Naive thymus-derived CD4-positive, alpha-beta T cell (primary cell): ENCODE measurements around the gene TMSB4X. TPM values are rescaled to one million over a fixed set of nuclear protein-coding genes. Genes with fewer than 3 reads are reported as not detected.
"Not testable (repeated sequence)": the region's sequence is repeated elsewhere in the genome, so short reads cannot be mapped to it uniquely, and the experiment has no call there.

Experiments
- ATAC-seq: fragments of 150-1000 bp; cut with Tn5 transposase; 2 replicates; pipeline ENCODE4 v1.10.0; 2021; ENCODE audit warnings: mild to moderate bottlenecking, moderate library complexity
- CTCF ChIA-PET: fragments of 350-600 bp; sonication (Branson Sonifier 250); formaldehyde crosslinking; loops from one replicate; lab custom pipeline; 2021; ENCODE audit warnings: antibody characterized with exemption; lab: Charles Lee
- POLR2A ChIA-PET: fragments of 350-600 bp; sonication (Branson Sonifier 250); formaldehyde crosslinking; loops from one replicate; lab custom pipeline; 2021; ENCODE audit warnings: antibody characterized with exemption, inconsistent platforms; lab: Charles Lee
- DNase-seq, 9 donors: peaks; one replicate each; pipeline versions ENCODE4 v3.0.0 to v3.0.0-alpha.2; 2020 to 2022; ENCODE audit warnings: mixed read lengths in 1 of 9
- H3K27ac ChIP-seq: one replicate; pipeline ENCODE4 v1.7.0; 2013; ENCODE audit warnings: mild to moderate bottlenecking, low read depth, low read length, moderate library complexity
- H3K27me3 ChIP-seq, 2 donors: one replicate each; pipeline ENCODE4 v1.7.0; 2013; ENCODE audit warnings: low read length in 2 of 2, mild to moderate bottlenecking in 2 of 2, moderate library complexity in 2 of 2; ENCODE audit not compliant: control insufficient read depth in 2 of 2, insufficient read depth in 2 of 2
- H3K36me3 ChIP-seq, 3 experiments: 1 replicate in 2 of 3; 2 replicates in 1 of 3; pipeline ENCODE4 v1.7.0; 2013; ENCODE audit warnings: low read length in 3 of 3, mild to moderate bottlenecking in 3 of 3, moderate library complexity in 1 of 3; ENCODE audit not compliant: insufficient read depth in 3 of 3, control insufficient read depth in 2 of 3
- H3K4me1 ChIP-seq, 2 donors: one replicate each; pipeline ENCODE4 v1.7.0; 2013; ENCODE audit warnings: low read length in 2 of 2, mild to moderate bottlenecking in 2 of 2, moderate library complexity in 1 of 2; ENCODE audit not compliant: control insufficient read depth in 2 of 2, insufficient read depth in 2 of 2
- H3K4me3 ChIP-seq: 2 replicates; pipeline ENCODE4 v1.7.0; 2013; ENCODE audit warnings: mild to moderate bottlenecking, low read length
- H3K9me3 ChIP-seq, 3 experiments: 1 replicate in 2 of 3; 2 replicates in 1 of 3; pipeline ENCODE4 v1.7.0; 2013; ENCODE audit warnings: low read length in 3 of 3; ENCODE audit not compliant: control insufficient read depth in 2 of 3
- H3K27ac Mint-ChIP-seq, 9 donors: one replicate each; pipeline ENCODE4 v1.8.0; 2020 to 2022; ENCODE audit warnings: mixed read lengths in 9 of 9, mild to moderate bottlenecking in 8 of 9, moderate library complexity in 5 of 9, inconsistent platforms in 2 of 9
- H3K27me3 Mint-ChIP-seq, 5 donors: one replicate each; pipeline ENCODE4 v1.8.0; 2021 to 2022; ENCODE audit warnings: mixed read lengths in 5 of 5, mild to moderate bottlenecking in 1 of 5
- H3K36me3 Mint-ChIP-seq, 5 donors: one replicate each; pipeline ENCODE4 v1.8.0; 2020 to 2022; ENCODE audit warnings: mixed read lengths in 5 of 5, mild to moderate bottlenecking in 3 of 5, inconsistent platforms in 1 of 5
- H3K4me1 Mint-ChIP-seq, 7 donors: one replicate each; pipeline ENCODE4 v1.8.0; 2020 to 2022; ENCODE audit warnings: mixed read lengths in 7 of 7, mild to moderate bottlenecking in 3 of 7, inconsistent platforms in 1 of 7
- H3K4me3 Mint-ChIP-seq, 10 donors: one replicate each; pipeline ENCODE4 v1.8.0; 2020 to 2022; ENCODE audit warnings: mild to moderate bottlenecking in 10 of 10, mixed read lengths in 10 of 10, moderate library complexity in 6 of 10, inconsistent platforms in 2 of 10
- H3K9me3 Mint-ChIP-seq, 11 donors: one replicate each; pipeline ENCODE4 v1.8.0; 2020 to 2022; ENCODE audit warnings: mixed read lengths in 11 of 11, mild to moderate bottlenecking in 4 of 11, inconsistent platforms in 1 of 11, moderate library complexity in 1 of 11
- intact Hi-C, 2 donors: fragments of 100-400 bp; cut with micrococcal nuclease; formaldehyde crosslinking; loops; one replicate each; pipeline ENCODE4 v1.15.1; 2023
- polyA plus RNA-seq, 2 donors: library from polyadenylated mRNA; unstranded; fragments of 300-500 nt; fragmentation: Illumina TruSeq; gene quantifications; one replicate each; pipeline ENCODE4 v1.2.3, GENCODE V29; 2021
- total RNA-seq, 6 experiments: library from RNA in 5 of 6; stranded (reverse) in 5 of 6; gene quantifications; 1 replicate in 5 of 6; 2 replicates in 1 of 6; pipeline ENCODE4 v1.2.3 and lab custom pipeline; 2021 to 2026

TMSB4X gene
- total and polyA plus RNA-seq, 7 experiments from 2014 or later: 3,911 to 30,787 (median 5,873) TPM

- peaks cover 11 to 22% (median 20%) of the 10 kb centered on the region in 3 experiments for H3K36me3 ChIP-seq
- intact Hi-C loops: loop anchor here (1.0 to 5.0 kb wide), 3 partner anchors 37 to 177 kb away; no protein-coding TSS in a partner anchor
- no peaks in the 10 kb centered on the region for H3K9me3 ChIP-seq
- Mint-ChIP-seq H3K9me3 (peaks cover 0 to 34% (median 0%) of the 10 kb centered on the region in 11 donors), H3K4me3 (peak overlapping the region; percentile 92 to 99 (median 96)), H3K27ac (peak overlapping the region; percentile 92 to 99 (median 97)), H3K36me3 (peaks cover 11 to 62% (median 31%) of the 10 kb centered on the region in 5 donors), H3K4me1 (peaks cover 6 to 51% (median 18%) of the 10 kb centered on the region in 7 donors), H3K27me3 (peaks cover 0 to 8% (median 0%) of the 10 kb centered on the region in 5 donors)
- H3K27ac ChIP-seq: peak overlapping the region; percentile 93
- peak overlapping the region; percentile 97 for H3K4me3 ChIP-seq
- ATAC-seq (no peak), DNase-seq (peak in 1 of 9 donors; percentile 45)
- no peaks in the 10 kb centered on the region for H3K27me3 ChIP-seq
- POLR2A ChIA-PET: interaction anchor here (0.7 to 24.0 kb wide), 22 partner anchors 7 to 678 kb away, joined by 3 to 1322 read pairs (median 7); partner anchors contain the start of gene TCEANC
- peaks cover 10 to 16% of the 10 kb centered on the region in 2 donors for H3K4me1 ChIP-seq
- CTCF ChIA-PET: interaction anchor here (0.8 to 2.5 kb wide), 2 partner anchors 22 to 25 kb away, joined by 4 to 12 read pairs; no protein-coding TSS in a partner anchor
These were observed 708 bp downstream of the TMSB4X start for GRCh38 chrX:12975670-12975965.

- peaks cover 0 to 8% (median 0%) of the 10 kb centered on the region in 5 donors for H3K27me3 Mint-ChIP-seq
- DNase-seq (peak in 3 of 9 donors; percentile 27 to 52 (median 42)), ATAC-seq (no peak)
- H3K36me3 Mint-ChIP-seq: peaks cover 11 to 62% (median 31%) of the 10 kb centered on the region in 5 donors
- peaks cover 3 to 50% (median 17%) of the 10 kb centered on the region in 7 donors for H3K4me1 Mint-ChIP-seq
- Histone ChIP-seq H3K9me3 (no peaks in the 10 kb centered on the region), H3K4me3 (peak overlapping the region; percentile 97), H3K36me3 (peaks cover 11 to 22% (median 20%) of the 10 kb centered on the region in 3 experiments), H3K27ac (peak overlapping the region; percentile 93), H3K27me3 (no peaks in the 10 kb centered on the region), H3K4me1 (peaks cover 14 to 21% of the 10 kb centered on the region in 2 donors)
- peaks cover 0 to 34% (median 0%) of the 10 kb centered on the region in 11 donors for H3K9me3 Mint-ChIP-seq
- peak overlapping the region; percentile 92 to 99 (median 96) for H3K4me3 Mint-ChIP-seq
- POLR2A ChIA-PET: interaction anchor here (0.7 to 24.0 kb wide), 18 partner anchors 8 to 512 kb away, joined by 3 to 1322 read pairs (median 16); no protein-coding TSS in a partner anchor
- H3K27ac Mint-ChIP-seq: peak overlapping the region; percentile 92 to 99 (median 97)
- CTCF ChIA-PET: interaction anchor here (0.8 to 2.5 kb wide), 3 partner anchors 21 to 111 kb away, joined by 3 to 12 read pairs (median 4); no protein-coding TSS in a partner anchor
- intact Hi-C loops: loop anchor here (1.0 to 5.0 kb wide), 3 partner anchors 36 to 176 kb away; no protein-coding TSS in a partner anchor
These were observed 1.2 kb downstream of the TMSB4X start for GRCh38 chrX:12975991-12976558.

- H3K9me3 ChIP-seq, H3K27me3 ChIP-seq, DNase-seq, ATAC-seq, H3K27me3 Mint-ChIP-seq: not testable (repeated sequence)
- intact Hi-C loops: loop anchor here (5.0 kb wide), 2 partner anchors 35 to 175 kb away; no protein-coding TSS in a partner anchor
- peaks cover 11 to 59% (median 31%) of the 10 kb centered on the region in 5 donors for H3K36me3 Mint-ChIP-seq
- peak overlapping the region; percentile 57 for H3K4me3 ChIP-seq
- H3K9me3 Mint-ChIP-seq: peaks cover 0 to 34% (median 0%) of the 10 kb centered on the region in 11 donors
- H3K4me1 Mint-ChIP-seq: peaks cover 4 to 55% (median 24%) of the 10 kb centered on the region in 7 donors
- ChIA-PET CTCF (interaction anchor here (1.1 to 4.0 kb wide), 11 partner anchors 27 to 511 kb away, joined by 3 to 36 read pairs (median 8); no protein-coding TSS in a partner anchor), POLR2A (interaction anchor here (0.6 to 24.0 kb wide), 18 partner anchors 9 to 511 kb away, joined by 3 to 1322 read pairs (median 18); partner anchors contain the start of gene FAM9C)
- peak overlapping the region; percentile 93 for H3K27ac ChIP-seq
- H3K4me1 ChIP-seq: peaks cover 23 to 31% of the 10 kb centered on the region in 2 donors
- peaks cover 11 to 22% (median 20%) of the 10 kb centered on the region in 3 experiments for H3K36me3 ChIP-seq
- peak overlapping the region; percentile 92 to 99 (median 96) for H3K4me3 Mint-ChIP-seq
- H3K27ac Mint-ChIP-seq: peak overlapping the region; percentile 92 to 100 (median 98)
These were observed 2.2 kb downstream of the TMSB4X start for GRCh38 chrX:12976819-12977732.

GRCh38 chrX:12977761-12978204 is 2.9 kb downstream of the TMSB4X start:
- Mint-ChIP-seq H3K27ac (peak overlapping the region; percentile 92 to 100 (median 98)), H3K4me1 (peaks cover 4 to 62% (median 30%) of the 10 kb centered on the region in 7 donors), H3K9me3 (peaks cover 0 to 34% (median 0%) of the 10 kb centered on the region in 11 donors), H3K36me3 (peaks cover 11 to 55% (median 31%) of the 10 kb centered on the region in 5 donors), H3K4me3 (peak overlapping the region; percentile 92 to 99 (median 96)), H3K27me3 (peaks cover 0 to 8% (median 0%) of the 10 kb centered on the region in 5 donors)
- DNase-seq (no peak), ATAC-seq (peak; percentile 1)
- no peaks in the 10 kb centered on the region for H3K9me3 ChIP-seq
- H3K36me3 ChIP-seq: peaks cover 11 to 22% (median 20%) of the 10 kb centered on the region in 3 experiments
- H3K27ac ChIP-seq: peak overlapping the region; percentile 93
- no peaks in the 10 kb centered on the region for H3K27me3 ChIP-seq
- intact Hi-C loops: loop anchor here (1.0 to 5.0 kb wide), 8 partner anchors 23 to 175 kb away; no protein-coding TSS in a partner anchor
- CTCF ChIA-PET: interaction anchor here (0.8 to 4.0 kb wide), 13 partner anchors 27 to 510 kb away, joined by 3 to 36 read pairs (median 6); no protein-coding TSS in a partner anchor
- H3K4me3 ChIP-seq: peak overlapping the region; percentile 57
- POLR2A ChIA-PET: interaction anchor here (1.1 to 24.0 kb wide), 16 partner anchors 8 to 511 kb away, joined by 3 to 1322 read pairs (median 26); partner anchors contain the start of gene FAM9C
- peaks cover 29 to 38% of the 10 kb centered on the region in 2 donors for H3K4me1 ChIP-seq

- Mint-ChIP-seq H3K36me3 (peaks cover 11 to 50% (median 31%) of the 10 kb centered on the region in 5 donors), H3K27me3 (peaks cover 0 to 8% (median 0%) of the 10 kb centered on the region in 5 donors), H3K27ac (peak overlapping the region; percentile 92 to 100 (median 98)), H3K4me1 (peaks cover 6 to 68% (median 36%) of the 10 kb centered on the region in 7 donors), H3K4me3 (peak overlapping the region; percentile 92 to 99 (median 96)), H3K9me3 (peaks cover 0 to 34% (median 0%) of the 10 kb centered on the region in 11 donors)
- Histone ChIP-seq H3K9me3 (no peaks in the 10 kb centered on the region), H3K27ac (peak overlapping the region; percentile 93), H3K4me1 (peaks cover 35 to 43% of the 10 kb centered on the region in 2 donors), H3K4me3 (peak overlapping the region; percentile 57), H3K36me3 (peaks cover 11 to 22% (median 20%) of the 10 kb centered on the region in 3 experiments), H3K27me3 (no peaks in the 10 kb centered on the region)
- DNase-seq: peak in 8 of 9 donors; percentile 50 to 88 (median 81)
- intact Hi-C loops: loop anchor here (1.0 to 5.0 kb wide), 8 partner anchors 22 to 174 kb away; no protein-coding TSS in a partner anchor
- peak; percentile 75 for ATAC-seq
- ChIA-PET CTCF (interaction anchor here (0.7 to 4.0 kb wide), 19 partner anchors 22 to 510 kb away, joined by 3 to 36 read pairs (median 5); no protein-coding TSS in a partner anchor), POLR2A (interaction anchor here (0.6 to 24.0 kb wide), 22 partner anchors 8 to 757 kb away, joined by 3 to 1322 read pairs (median 8); partner anchors contain the start of gene FAM9C)
These were observed 3.5 kb downstream of the TMSB4X start for GRCh38 chrX:12978205-12979025.
